PC-3 (cell line): ENCODE results near the gene SWT1. TPM values are rescaled to one million over a fixed set of nuclear protein-coding genes. Genes with fewer than 3 reads are reported as not detected.

Source experiments
- ATAC-seq: fragments of 200-7000 bp; cut with Tn5 transposase; 2 replicates; pipeline ENCODE4 v1.9.1; 2020; ENCODE audit warnings: mild to moderate bottlenecking, moderate library complexity
- BruUV-seq: library from RNA; stranded (reverse); fragments of 400-500 nt; replicated peaks from 2 replicates; lab custom pipeline; 2021; lab: Mats Ljungman, UMichigan
- CTCF ChIA-PET: fragments of 300-600 bp; sonication (Branson Sonifier 250); formaldehyde crosslinking; loops from one replicate; lab custom pipeline; 2022; ENCODE audit warnings: antibody characterized with exemption; lab: Charles Lee
- POLR2A ChIA-PET: fragments of 300-600 bp; sonication (Branson Sonifier 250); formaldehyde crosslinking; loops from one replicate; lab custom pipeline; 2022; ENCODE audit warnings: antibody characterized with exemption; ENCODE audit not compliant: unreplicated experiment; lab: Charles Lee
- DNase-seq: peaks from one replicate; pipeline ENCODE4 v3.0.0-alpha.2; 2015
- H2AFZ ChIP-seq: fragments of 300-600 bp; sonication (generic); 2 replicates; pipeline ENCODE4 v1.6.0; 2016; ENCODE audit warnings: antibody characterized with exemption, low read length
- H3F3A ChIP-seq: fragments of 300-600 bp; sonication (generic); one replicate; pipeline ENCODE4 v1.6.0; 2017; ENCODE audit warnings: antibody characterized with exemption, low read length, control low read depth, mild to moderate bottlenecking; ENCODE audit not compliant: unreplicated experiment
- H3K27ac ChIP-seq: fragments of 300-600 bp; sonication (generic); 2 replicates; pipeline ENCODE4 v1.5.1; 2016; ENCODE audit warnings: mild to moderate bottlenecking, low read length
- H3K27me3 ChIP-seq: fragments of 300-600 bp; sonication (generic); 2 replicates; pipeline ENCODE4 v1.6.1; 2016; ENCODE audit warnings: low read length, mixed read lengths
- H3K36me3 ChIP-seq: fragments of 300-600 bp; sonication (generic); 2 replicates; pipeline ENCODE4 v1.6.1; 2016; ENCODE audit warnings: low read depth, mixed run types, low read length, mixed read lengths
- H3K4me1 ChIP-seq: fragments of 300-600 bp; sonication (generic); 2 replicates; pipeline ENCODE4 v1.5.1; 2016; ENCODE audit warnings: low read length; ENCODE audit not compliant: insufficient read depth
- H3K4me2 ChIP-seq: fragments of 300-600 bp; sonication (generic); 2 replicates; pipeline ENCODE4 v1.6.0; 2016; ENCODE audit warnings: low read length
- H3K4me3 ChIP-seq: fragments of 300-600 bp; sonication (generic); 2 replicates; pipeline ENCODE4 v1.5.1; 2016; ENCODE audit warnings: mild to moderate bottlenecking, low read length, mixed read lengths
- H3K79me2 ChIP-seq: fragments of 300-600 bp; sonication (generic); 2 replicates; pipeline ENCODE4 v1.6.1; 2017; ENCODE audit warnings: low read length, mixed read lengths
- H3K9ac ChIP-seq: fragments of 300-600 bp; sonication (generic); 2 replicates; pipeline ENCODE4 v1.6.0; 2016; ENCODE audit warnings: mild to moderate bottlenecking, low read length
- H3K9me2 ChIP-seq: fragments of 300-600 bp; sonication (generic); replicated peaks from 2 replicates; pipeline ENCODE4 v1.6.1; 2016; ENCODE audit warnings: mixed run types, low read length, mixed read lengths
- H3K9me3 ChIP-seq: fragments of 300-600 bp; sonication (generic); 2 replicates; pipeline ENCODE4 v1.6.1; 2016; ENCODE audit warnings: low read length, mixed read lengths
- H4K20me1 ChIP-seq: fragments of 300-600 bp; sonication (generic); 2 replicates; pipeline ENCODE4 v1.6.1; 2016; ENCODE audit warnings: low read length, mixed read lengths
- EZH2 ChIP-seq: fragments of 300-600 bp; sonication (generic); IDR thresholded peaks from one replicate; pipeline ENCODE4 v1.6.1; 2017; ENCODE audit warnings: antibody characterized with exemption, mild to moderate bottlenecking, low read length; ENCODE audit not compliant: unreplicated experiment
- EZH2phosphoT487 ChIP-seq: fragments of 300-600 bp; sonication (generic); IDR thresholded peaks from 2 replicates; pipeline ENCODE4 v1.6.1; 2018; ENCODE audit warnings: mild to moderate bottlenecking, antibody characterized with exemption, low read length, borderline replicate concordance
- intact Hi-C: fragments of 100-400 bp; cut with micrococcal nuclease; formaldehyde crosslinking; loops from 2 replicates; pipeline ENCODE4 v1.9.0; 2023
- total RNA-seq: library from RNA; depleted of rRNA; stranded (reverse); fragments of >200 nt; gene quantifications from 2 replicates; pipeline ENCODE4 v1.2.3, GENCODE V29; 2014
- TF ChIP-seq, protein P1 (sequence below): fragments of 300-600 bp; sonication (generic); conservative IDR thresholded peaks from 2 replicates; pipeline ENCODE4 v1.5.1; 2017; ENCODE audit warnings: antibody characterized with exemption, low read depth, mild to moderate bottlenecking, low read length

Gene SWT1
- total RNA-seq, 1 experiment from 2014 or later: 0.69 TPM

DNA sequence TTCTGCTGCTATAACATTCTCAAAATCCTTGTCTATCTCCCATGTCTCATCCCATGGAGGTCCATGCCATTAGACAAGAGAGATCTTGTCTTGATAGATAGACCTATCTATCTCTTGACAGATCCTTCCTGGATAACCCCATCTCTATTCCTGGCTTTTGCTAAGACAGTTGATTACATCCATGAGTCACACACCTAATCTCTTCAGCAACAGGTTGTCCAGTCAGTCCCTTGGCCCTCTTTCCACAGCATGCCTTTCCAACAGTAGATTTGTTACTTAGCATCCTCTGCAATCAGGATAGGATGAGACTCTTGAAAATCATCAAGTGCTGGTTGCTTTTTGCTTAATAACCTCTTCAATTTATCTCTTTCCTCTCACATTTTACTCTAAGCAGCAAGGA lies 46.8 kb upstream of the SWT1 start:
- H3K9me2 ChIP-seq: no peaks in the 10 kb centered on the region
- ChIA-PET POLR2A (no interaction called here), CTCF (no interaction called here)
- H2AFZ ChIP-seq: no peak overlapping the region
- H3K9ac ChIP-seq: no peak overlapping the region
- peaks cover 8% of the 10 kb centered on the region; the same call in 1 of the 2 replicates for H3K4me1 ChIP-seq
- intact Hi-C loops: no loop called here
- H3K4me2 ChIP-seq: no peak overlapping the region
- peak; percentile 3 for DNase-seq
- no peaks in the 10 kb centered on the region for H3K79me2 ChIP-seq
- no peak for TF ChIP-seq EZH2phosphoT487
- TF ChIP-seq EZH2: no peak
- TF ChIP-seq, protein P1, sequence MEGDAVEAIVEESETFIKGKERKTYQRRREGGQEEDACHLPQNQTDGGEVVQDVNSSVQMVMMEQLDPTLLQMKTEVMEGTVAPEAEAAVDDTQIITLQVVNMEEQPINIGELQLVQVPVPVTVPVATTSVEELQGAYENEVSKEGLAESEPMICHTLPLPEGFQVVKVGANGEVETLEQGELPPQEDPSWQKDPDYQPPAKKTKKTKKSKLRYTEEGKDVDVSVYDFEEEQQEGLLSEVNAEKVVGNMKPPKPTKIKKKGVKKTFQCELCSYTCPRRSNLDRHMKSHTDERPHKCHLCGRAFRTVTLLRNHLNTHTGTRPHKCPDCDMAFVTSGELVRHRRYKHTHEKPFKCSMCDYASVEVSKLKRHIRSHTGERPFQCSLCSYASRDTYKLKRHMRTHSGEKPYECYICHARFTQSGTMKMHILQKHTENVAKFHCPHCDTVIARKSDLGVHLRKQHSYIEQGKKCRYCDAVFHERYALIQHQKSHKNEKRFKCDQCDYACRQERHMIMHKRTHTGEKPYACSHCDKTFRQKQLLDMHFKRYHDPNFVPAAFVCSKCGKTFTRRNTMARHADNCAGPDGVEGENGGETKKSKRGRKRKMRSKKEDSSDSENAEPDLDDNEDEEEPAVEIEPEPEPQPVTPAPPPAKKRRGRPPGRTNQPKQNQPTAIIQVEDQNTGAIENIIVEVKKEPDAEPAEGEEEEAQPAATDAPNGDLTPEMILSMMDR: no peak
- H4K20me1 ChIP-seq: no peaks in the 10 kb centered on the region
- no peaks in the 10 kb centered on the region for H3K36me3 ChIP-seq
- H3K9me3 ChIP-seq: no peaks in the 10 kb centered on the region
- no peaks in the 10 kb centered on the region for H3F3A ChIP-seq
- BruUV-seq: no TSS peak
- no peak overlapping the region for H3K4me3 ChIP-seq
- no peak overlapping the region for H3K27ac ChIP-seq
- ATAC-seq: no peak
- no peaks in the 10 kb centered on the region for H3K27me3 ChIP-seq

DNA sequence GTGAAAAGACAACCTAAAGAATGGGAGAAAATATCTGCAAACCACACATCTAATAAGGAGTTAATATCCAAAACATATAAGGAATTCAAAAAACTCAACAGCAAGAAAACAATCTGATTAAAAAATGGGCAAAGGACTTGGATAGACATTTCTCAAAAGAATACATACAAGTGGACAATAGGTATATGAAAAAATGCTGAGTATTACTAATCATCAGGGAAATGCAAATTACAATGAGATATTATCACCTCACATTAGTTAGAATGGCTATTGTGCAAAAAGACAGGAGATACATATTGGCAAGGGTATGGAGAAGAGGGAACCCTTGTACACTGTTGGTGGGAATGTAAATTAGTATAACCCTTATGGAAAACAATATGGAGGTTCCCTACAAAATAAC lies 45.1 kb upstream of the SWT1 start:
- no TSS peak for BruUV-seq
- no peaks in the 10 kb centered on the region for H3K27me3 ChIP-seq
- no peaks in the 10 kb centered on the region for H3K36me3 ChIP-seq
- H3K79me2 ChIP-seq: no peaks in the 10 kb centered on the region
- CTCF ChIA-PET: no interaction called here
- H3K9me2 ChIP-seq: no peaks in the 10 kb centered on the region
- no peak overlapping the region for H2AFZ ChIP-seq
- ATAC-seq (no peak), DNase-seq (no peak)
- H3K9ac ChIP-seq: no peak overlapping the region
- H3K4me3 ChIP-seq: no peak overlapping the region
- no peak overlapping the region for H3K27ac ChIP-seq
- H3K4me2 ChIP-seq: peak overlapping the region; percentile 15; the same call in 1 of the 2 replicates
- intact Hi-C loops: no loop called here
- no peaks in the 10 kb centered on the region for H3K9me3 ChIP-seq
- TF ChIP-seq EZH2phosphoT487 (no peak), EZH2 (no peak)
- TF ChIP-seq, protein P1: no peak
- no peaks in the 10 kb centered on the region for H3F3A ChIP-seq
- H3K4me1 ChIP-seq: peaks cover 8% of the 10 kb centered on the region; the same call in 1 of the 2 replicates
- no peaks in the 10 kb centered on the region for H4K20me1 ChIP-seq
- POLR2A ChIA-PET: no interaction called here

DNA sequence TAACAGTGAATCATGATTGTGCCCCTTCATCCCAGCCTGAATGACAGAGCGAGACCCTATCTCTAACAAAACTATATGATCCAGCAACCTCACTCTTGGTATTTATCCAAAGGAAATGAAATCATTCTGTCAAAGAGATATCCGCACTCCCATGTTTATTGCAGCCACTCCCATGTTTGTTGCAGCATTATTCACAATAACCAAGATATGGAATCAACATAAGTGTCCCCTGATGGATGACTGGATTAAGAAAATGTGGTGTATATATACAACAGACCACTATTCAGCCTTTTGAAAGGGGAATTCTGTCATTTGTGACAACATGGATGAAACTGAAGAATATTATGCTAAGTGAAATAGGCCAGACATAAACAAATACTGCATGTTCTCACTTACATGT lies 44.6 kb upstream of the SWT1 start:
- intact Hi-C loops: no loop called here
- TF ChIP-seq EZH2phosphoT487: no peak
- TF ChIP-seq EZH2: no peak
- TF ChIP-seq, protein P1: no peak
- BruUV-seq: no TSS peak
- H3K27ac ChIP-seq: no peak overlapping the region
- H4K20me1 ChIP-seq: no peaks in the 10 kb centered on the region
- H3K9me3 ChIP-seq: no peaks in the 10 kb centered on the region
- peaks cover 8% of the 10 kb centered on the region; the same call in 1 of the 2 replicates for H3K4me1 ChIP-seq
- peak overlapping the region; percentile 15; the same call in 1 of the 2 replicates for H3K4me2 ChIP-seq
- H3K27me3 ChIP-seq: no peaks in the 10 kb centered on the region
- no peak overlapping the region for H3K9ac ChIP-seq
- no peak overlapping the region for H3K4me3 ChIP-seq
- CTCF ChIA-PET: no interaction called here
- no peaks in the 10 kb centered on the region for H3K9me2 ChIP-seq
- H2AFZ ChIP-seq: no peak overlapping the region
- no peaks in the 10 kb centered on the region for H3F3A ChIP-seq
- H3K36me3 ChIP-seq: no peaks in the 10 kb centered on the region
- no peaks in the 10 kb centered on the region for H3K79me2 ChIP-seq
- peak; percentile 30 for DNase-seq
- POLR2A ChIA-PET: no interaction called here
- peak; percentile 57 for ATAC-seq
